ENCODE results near the gene VEGFB. TPM values are rescaled to one million over a fixed set of nuclear protein-coding genes. Genes with fewer than 3 reads are reported as not detected.

The VEGFB gene
- polyA plus RNA-seq, 3 donors = 0.40 to 5.6 TPM; not detected in 1

DNA sequence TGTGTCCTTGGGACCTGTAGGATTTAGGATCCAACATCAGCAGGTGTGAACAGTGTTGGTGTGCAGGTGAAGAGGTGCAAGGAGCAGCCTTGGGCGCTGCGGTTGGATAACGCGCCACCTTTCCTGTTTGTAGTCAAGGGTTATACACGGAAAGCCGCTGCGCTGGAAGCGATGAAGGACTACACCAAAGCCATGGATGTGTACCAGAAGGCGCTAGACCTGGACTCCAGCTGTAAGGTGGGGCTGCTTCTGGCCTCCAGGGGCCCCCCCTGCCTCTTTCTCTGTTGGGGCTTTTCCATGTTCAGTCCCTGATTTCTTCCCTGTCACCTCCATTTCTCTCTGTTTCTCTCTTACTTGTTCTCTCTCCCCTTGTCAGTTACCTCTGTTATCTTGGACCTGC, 31.4 kb upstream of the VEGFB start:
- Mint-ChIP-seq H3K27me3 (ENCODE audit: low read depth in 3 of 3) (no peaks in the 10 kb centered on the region), H3K36me3 (peaks cover 51 to 65% of the 10 kb centered on the region in 2 donors), H3K4me1 (peaks cover 40% of the 10 kb centered on the region), H3K27ac (peak overlapping the region in 1 of 7 donors; percentile 51), H3K9me3 (peaks cover 0 to 1% (median 0%) of the 10 kb centered on the region in 7 donors), H3K4me3 (no peak overlapping the region)
- Histone ChIP-seq H3K9me3 (replicated peaks in 1 of 2; ENCODE audit: control insufficient read depth in 1 of 2, insufficient read depth in 1 of 2, low read length in 2 of 2) (no peaks in the 10 kb centered on the region), H3K9ac (ENCODE audit: insufficient read depth, low read length, poor library complexity, severe bottlenecking) (no peak overlapping the region), H3K36me3 (replicated peaks in 1 of 2; ENCODE audit: control insufficient read depth in 1 of 2, insufficient read depth in 2 of 2, low read length in 2 of 2) (peaks cover 47 to 62% of the 10 kb centered on the region in 2 donors), H3K4me1 (ENCODE audit: control insufficient read depth in 1 of 2, insufficient read depth in 2 of 2, low read length in 2 of 2) (peaks cover 36 to 55% of the 10 kb centered on the region in 2 donors), H3K4me2 (replicated peaks; ENCODE audit: extremely low read depth, low read length, poor library complexity, severe bottlenecking) (no peak overlapping the region), H3K79me2 (ENCODE audit: insufficient read depth, low read length) (peaks cover 26% of the 10 kb centered on the region), H3K27ac (ENCODE audit: low read depth in 1 of 2, low read length in 2 of 2) (no peak overlapping the region), H3K27me3 (ENCODE audit: control insufficient read depth in 2 of 2, insufficient read depth in 2 of 2, low read length in 2 of 2) (no peaks in the 10 kb centered on the region), H2AFZ (ENCODE audit: insufficient read depth, low read depth, low read length, poor library complexity, severe bottlenecking) (no peak overlapping the region), H3K4me3 (replicated peaks in 1 of 3; ENCODE audit: low read depth in 2 of 3, low read length in 3 of 3) (no peak overlapping the region), H4K20me1 (ENCODE audit: insufficient read depth, low read length) (peaks cover 9% of the 10 kb centered on the region)
- TF ChIP-seq, protein P1, sequence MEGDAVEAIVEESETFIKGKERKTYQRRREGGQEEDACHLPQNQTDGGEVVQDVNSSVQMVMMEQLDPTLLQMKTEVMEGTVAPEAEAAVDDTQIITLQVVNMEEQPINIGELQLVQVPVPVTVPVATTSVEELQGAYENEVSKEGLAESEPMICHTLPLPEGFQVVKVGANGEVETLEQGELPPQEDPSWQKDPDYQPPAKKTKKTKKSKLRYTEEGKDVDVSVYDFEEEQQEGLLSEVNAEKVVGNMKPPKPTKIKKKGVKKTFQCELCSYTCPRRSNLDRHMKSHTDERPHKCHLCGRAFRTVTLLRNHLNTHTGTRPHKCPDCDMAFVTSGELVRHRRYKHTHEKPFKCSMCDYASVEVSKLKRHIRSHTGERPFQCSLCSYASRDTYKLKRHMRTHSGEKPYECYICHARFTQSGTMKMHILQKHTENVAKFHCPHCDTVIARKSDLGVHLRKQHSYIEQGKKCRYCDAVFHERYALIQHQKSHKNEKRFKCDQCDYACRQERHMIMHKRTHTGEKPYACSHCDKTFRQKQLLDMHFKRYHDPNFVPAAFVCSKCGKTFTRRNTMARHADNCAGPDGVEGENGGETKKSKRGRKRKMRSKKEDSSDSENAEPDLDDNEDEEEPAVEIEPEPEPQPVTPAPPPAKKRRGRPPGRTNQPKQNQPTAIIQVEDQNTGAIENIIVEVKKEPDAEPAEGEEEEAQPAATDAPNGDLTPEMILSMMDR (IDR thresholded peaks at IDR 0.05) = no peak
- intact Hi-C loops (cut with micrococcal nuclease) = no loop called here
- WGBS (ENCODE audit: insufficient coverage) = 92% methylated on average over 8 of the region's 9 CpGs
- DNase-seq = no peak

DNA sequence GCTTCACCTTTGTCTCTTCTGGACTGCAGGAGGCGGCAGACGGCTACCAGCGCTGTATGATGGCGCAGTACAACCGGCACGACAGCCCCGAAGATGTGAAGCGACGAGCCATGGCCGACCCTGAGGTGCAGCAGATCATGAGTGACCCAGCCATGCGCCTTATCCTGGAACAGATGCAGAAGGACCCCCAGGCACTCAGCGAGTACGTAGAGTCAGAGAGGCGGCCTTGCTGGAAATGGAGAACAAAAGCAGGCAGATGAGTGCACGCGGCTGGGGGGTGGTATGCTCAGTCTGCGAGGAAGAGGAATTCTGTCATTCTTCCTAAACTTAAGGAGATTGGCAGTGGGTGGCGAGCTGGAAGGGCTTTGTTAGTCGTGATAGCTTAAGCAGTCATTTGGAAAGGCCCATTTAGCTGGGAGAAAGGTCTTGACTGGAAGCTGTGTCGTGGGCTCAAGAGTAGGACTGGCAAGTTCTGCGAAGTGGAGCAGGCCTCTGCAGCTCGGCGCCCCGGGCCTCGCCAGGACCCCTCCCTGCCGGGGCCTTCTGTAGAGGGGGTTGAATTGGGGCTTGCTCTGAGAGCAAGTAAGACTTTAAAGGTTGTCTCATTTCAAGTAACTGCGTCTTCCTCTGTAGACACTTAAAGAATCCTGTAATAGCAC, 30.8 kb upstream of the VEGFB start:
- Mint-ChIP-seq H3K27ac (peak overlapping the region in 3 of 7 donors; percentile 13 to 51 (median 50)), H3K4me1 (peaks cover 41% of the 10 kb centered on the region), H3K36me3 (peaks cover 50 to 60% of the 10 kb centered on the region in 2 donors), H3K9me3 (peaks cover 0 to 1% (median 0%) of the 10 kb centered on the region in 7 donors), H3K4me3 (no peak overlapping the region), H3K27me3 (ENCODE audit: low read depth in 3 of 3) (no peaks in the 10 kb centered on the region)
- no peak overlapping the region for H3K27ac ChIP-seq (ENCODE audit: low read depth in 1 of 2, low read length in 2 of 2)
- H3K9ac ChIP-seq (ENCODE audit: insufficient read depth, low read length, poor library complexity, severe bottlenecking) = no peak overlapping the region
- H3K4me1 ChIP-seq (ENCODE audit: control insufficient read depth in 1 of 2, insufficient read depth in 2 of 2, low read length in 2 of 2) = peaks cover 38 to 55% of the 10 kb centered on the region in 2 donors
- H3K9me3 ChIP-seq (replicated peaks in 1 of 2; ENCODE audit: control insufficient read depth in 1 of 2, insufficient read depth in 1 of 2, low read length in 2 of 2) = no peaks in the 10 kb centered on the region
- no peak overlapping the region for H2AFZ ChIP-seq (ENCODE audit: insufficient read depth, low read depth, low read length, poor library complexity, severe bottlenecking)
- peaks cover 47 to 61% of the 10 kb centered on the region in 2 donors for H3K36me3 ChIP-seq (replicated peaks in 1 of 2; ENCODE audit: control insufficient read depth in 1 of 2, insufficient read depth in 2 of 2, low read length in 2 of 2)
- DNase-seq = no peak
- H4K20me1 ChIP-seq (ENCODE audit: insufficient read depth, low read length) = peaks cover 14% of the 10 kb centered on the region
- peaks cover 31% of the 10 kb centered on the region for H3K79me2 ChIP-seq (ENCODE audit: insufficient read depth, low read length)
- TF ChIP-seq, protein P1 (IDR thresholded peaks at IDR 0.05) = no peak
- no peaks in the 10 kb centered on the region for H3K27me3 ChIP-seq (ENCODE audit: control insufficient read depth in 2 of 2, insufficient read depth in 2 of 2, low read length in 2 of 2)
- no peak overlapping the region for H3K4me3 ChIP-seq (replicated peaks in 1 of 3; ENCODE audit: low read depth in 2 of 3, low read length in 3 of 3)
- no peak overlapping the region for H3K4me2 ChIP-seq (replicated peaks; ENCODE audit: extremely low read depth, low read length, poor library complexity, severe bottlenecking)
- intact Hi-C loops (cut with micrococcal nuclease) = no loop called here
- WGBS (ENCODE audit: insufficient coverage) = 94% methylated on average over 22 of the region's 27 CpGs

Measured in CD14-positive monocyte (primary cell).